Right lobe of liver (tissue), 6 donors: Measurements from ENCODE around the gene TBC1D19. TPM values are rescaled to one million over a fixed set of nuclear protein-coding genes. Genes with fewer than 3 reads are reported as not detected.

Source experiments
- ATAC-seq, 4 donors: fragments of 200-7000 bp; cut with Tn5 transposase; one replicate each; pipeline ENCODE4 v1.9.1; 2020; ENCODE audit warnings: mild to moderate bottlenecking in 4 of 4, moderate library complexity in 4 of 4
- DNase-seq, 3 donors: peaks; one replicate each; pipeline ENCODE4 v3.0.0-alpha.2; 2020
- H3K27ac ChIP-seq, 3 donors: fragments of 200-600 bp; one replicate each; pipeline ENCODE4 v1.8.0; 2022
- H3K27me3 ChIP-seq, 2 donors: fragments of 200-600 bp; one replicate each; pipeline ENCODE4 v1.8.0; 2022
- H3K36me3 ChIP-seq, 4 donors: fragments of 200-600 bp; sonication (generic) in 1 of 4; one replicate each; pipeline versions ENCODE4 v1.5.1 to v1.8.0; 2017 to 2022; ENCODE audit warnings: control low read depth in 1 of 4
- H3K4me1 ChIP-seq, 4 donors: fragments of 200-600 bp; sonication (generic) in 1 of 4; one replicate each; pipeline versions ENCODE4 v1.5.1 to v1.8.0; 2017 to 2022; ENCODE audit warnings: control low read depth in 1 of 4
- H3K4me3 ChIP-seq, 3 donors: fragments of 200-600 bp; one replicate each; pipeline ENCODE4 v1.8.0; 2022
- H3K9me3 ChIP-seq, 4 donors: fragments of 200-600 bp; sonication (generic) in 1 of 4; one replicate each; pipeline versions ENCODE4 v1.5.1 to v1.8.0; 2017 to 2022; ENCODE audit warnings: control low read depth in 1 of 4
- CTCF ChIP-seq, 4 donors: fragments of 200-600 bp in 3 of 4; fragments of 450-650 bp in 1 of 4; IDR thresholded peaks; one replicate each; pipeline versions ENCODE4 v1.5.1 to v1.8.0; 2016 to 2022; ENCODE audit warnings: antibody characterized with exemption in 4 of 4, mild to moderate bottlenecking in 2 of 4
- POLR2A ChIP-seq: fragments of 450-650 bp; IDR thresholded peaks from one replicate; pipeline ENCODE4 v1.6.1; 2017; ENCODE audit warnings: antibody characterized with exemption, mild to moderate bottlenecking
- WGBS: methylation state at CpG from one replicate; pipeline ENCODE4 v1.1.6; 2018; ENCODE audit warnings: low coverage, low lambda C conversion rate; ENCODE audit not compliant: insufficient coverage; ENCODE audit errors: missing lambda C conversion rate; 5-methylcytosine and 5-hydroxymethylcytosine counted together
- intact Hi-C, 2 donors: fragments of 100-400 bp; cut with DNase I; formaldehyde crosslinking; loops; one replicate each; pipeline versions ENCODE4 v1.11.2 to v1.14.1; 2022
- total RNA-seq, 6 experiments: library from RNA; depleted of rRNA in 2 of 6; stranded (reverse); fragments of >200 nt in 2 of 6; fragmentation: NEBNext Ultra II Directional in 3 of 6; extraction: Animal tissue kit (Norgen Biotek cat#: 25700) in 3 of 6; gene quantifications; one replicate each; pipeline versions ENCODE4 v1.1.0 to v1.2.4, GENCODE V29; 2016 to 2023
- donor health status: DM: no; HTN: yes; CAD: no.
- donor health status: DM: no; HTN: no; CAD: no.
- donor health status: DM: no; HTN: no; CAD: no.
- donor health status: DM: no; HTN: yes; CAD: no.
- donor health status: DM: no; HTN: yes; CAD: no.

Gene TBC1D19
- total RNA-seq, 6 experiments from 2014 or later = 1.8 to 5.3 (median 2.4) TPM

GRCh38 chr4:26729027-26729426, 145.1 kb downstream of the TBC1D19 start:
- Histone ChIP-seq H3K36me3 (no peaks in the 10 kb centered on the region), H3K4me1 (no peaks in the 10 kb centered on the region), H3K4me3 (no peak overlapping the region), H3K27me3 (no peaks in the 10 kb centered on the region), H3K9me3 (no peaks in the 10 kb centered on the region), H3K27ac (no peak overlapping the region)
- ATAC-seq = no peak
- no peak for DNase-seq
- TF ChIP-seq POLR2A (no peak), CTCF (IDR thresholded peaks at IDR 0.05) (no peak)
- intact Hi-C loops = no loop called here
- 87% methylated on average over 3 of the region's 3 CpGs for WGBS

GRCh38 chr4:26729547-26729946, 145.7 kb downstream of the TBC1D19 start:
- intact Hi-C loops = no loop called here
- Histone ChIP-seq H3K27me3 (no peaks in the 10 kb centered on the region), H3K27ac (no peak overlapping the region), H3K36me3 (no peaks in the 10 kb centered on the region), H3K4me3 (no peak overlapping the region), H3K9me3 (no peaks in the 10 kb centered on the region), H3K4me1 (no peaks in the 10 kb centered on the region)
- ATAC-seq = no peak
- no peak for DNase-seq
- 0% methylated on average over 1 of the region's 1 CpG for WGBS
- TF ChIP-seq POLR2A = no peak
- TF ChIP-seq CTCF (IDR thresholded peaks at IDR 0.05) = no peak

GRCh38 chr4:26731351-26732035, 147.6 kb downstream of the TBC1D19 start:
- Histone ChIP-seq H3K27ac (no peak overlapping the region), H3K9me3 (no peaks in the 10 kb centered on the region), H3K27me3 (no peaks in the 10 kb centered on the region), H3K4me3 (no peak overlapping the region), H3K4me1 (no peaks in the 10 kb centered on the region), H3K36me3 (no peaks in the 10 kb centered on the region)
- 76% methylated on average over 11 of the region's 11 CpGs for WGBS
- intact Hi-C loops = no loop called here
- TF ChIP-seq POLR2A (no peak), CTCF (IDR thresholded peaks at IDR 0.05) (no peak)
- no peak for DNase-seq
- ATAC-seq = no peak

- H3K27me3 ChIP-seq = no peaks in the 10 kb centered on the region
- WGBS = 41% methylated on average over 3 of the region's 3 CpGs
- no peak for DNase-seq
- peak in 3 of 4 donors; percentile 24 to 78 (median 36) for ATAC-seq
- intact Hi-C loops = no loop called here
- no peaks in the 10 kb centered on the region for H3K36me3 ChIP-seq
- no peaks in the 10 kb centered on the region for H3K4me1 ChIP-seq
- TF ChIP-seq POLR2A = no peak
- no peak for TF ChIP-seq CTCF (IDR thresholded peaks at IDR 0.05)
- H3K27ac ChIP-seq = no peak overlapping the region
- no peak overlapping the region for H3K4me3 ChIP-seq
- no peaks in the 10 kb centered on the region for H3K9me3 ChIP-seq
Measured at GRCh38 chr4:26732356-26732755, 148.5 kb downstream of the TBC1D19 start.
